Upper lobe of left lung (tissue), 6 donors: ENCODE data around the gene ERP29. TPM values are rescaled to one million over a fixed set of nuclear protein-coding genes. Genes with fewer than 3 reads are reported as not detected.

Source experiments
- ATAC-seq, 2 donors: fragments of 200-7000 bp; cut with Tn5 transposase; one replicate each; pipeline ENCODE4 v1.9.1; 2022; ENCODE audit warnings: mild to moderate bottlenecking in 2 of 2, moderate library complexity in 2 of 2; ENCODE audit not compliant: low FRiP score in 2 of 2
- DNase-seq, 2 donors: peaks; one replicate each; pipeline ENCODE4 v3.0.0-alpha.2; 2019 to 2020
- H3K27ac ChIP-seq, 4 donors: fragments of 200-600 bp; sonication (generic); one replicate each; pipeline ENCODE4 v1.5.1; 2016 to 2019
- H3K27me3 ChIP-seq, 4 donors: fragments of 200-600 bp; sonication (generic); one replicate each; pipeline ENCODE4 v1.5.1; 2017 to 2019
- H3K36me3 ChIP-seq, 4 donors: fragments of 200-600 bp; sonication (generic); one replicate each; pipeline ENCODE4 v1.5.1; 2016 to 2019
- H3K4me1 ChIP-seq, 4 donors: fragments of 200-600 bp; sonication (generic); one replicate each; pipeline ENCODE4 v1.5.1; 2018 to 2019
- H3K4me3 ChIP-seq, 4 donors: fragments of 200-600 bp; sonication (generic); one replicate each; pipeline ENCODE4 v1.5.1; 2017 to 2019; ENCODE audit warnings: mild to moderate bottlenecking in 2 of 4, moderate library complexity in 1 of 4
- H3K9me3 ChIP-seq, 4 donors: fragments of 200-600 bp; sonication (generic); one replicate each; pipeline ENCODE4 v1.5.1; 2018 to 2019
- EP300 ChIP-seq, 4 donors: sonication (generic); formaldehyde crosslinking; IDR thresholded peaks; one replicate each; pipeline ENCODE4 v1.5.1; 2017; ENCODE audit warnings: antibody characterized with exemption in 4 of 4, control low read depth in 2 of 4
- POLR2A ChIP-seq, 4 donors: fragments of 450-650 bp; IDR thresholded peaks; one replicate each; pipeline ENCODE4 v1.5.1; 2016 to 2017; ENCODE audit warnings: antibody characterized with exemption in 4 of 4, mild to moderate bottlenecking in 2 of 4
- POLR2AphosphoS5 ChIP-seq, 2 donors: sonication (generic); formaldehyde crosslinking; IDR thresholded peaks; one replicate each; pipeline ENCODE4 v1.5.1; 2017; ENCODE audit warnings: antibody characterized with exemption in 2 of 2
- WGBS, 2 donors: methylation state at CpG; one replicate each; pipeline ENCODE4 v1.1.5; 2017 to 2018; 5-methylcytosine and 5-hydroxymethylcytosine counted together
- total RNA-seq, 6 donors: library from RNA; depleted of rRNA in 4 of 6; stranded (reverse); fragments of >200 nt in 4 of 6; gene quantifications; one replicate each; pipeline versions ENCODE4 v1.1.0 to v1.2.1, GENCODE V29; 2016 to 2021
- TF ChIP-seq, protein P1 (sequence below), 6 experiments: fragments of 450-650 bp in 4 of 6; fragments of 200-600 bp in 2 of 6; sonication (generic) in 2 of 6; IDR thresholded peaks; one replicate each; pipeline ENCODE4 v1.5.1; 2016 to 2019; ENCODE audit warnings: antibody characterized with exemption in 6 of 6
- donor health status: DM: no; HTN: no; CAD: no; lungs with moderate emphysema.
- donor health status: DM: no; HTN: yes; CAD: no; lungs with severe emphysema.

Gene ERP29
- total RNA-seq, 6 donors from 2014 or later: 32.5 to 149 (median 72.2) TPM

GRCh38 chr12:112020947-112021457 is 7.8 kb downstream of the ERP29 start:
- peaks cover 8 to 38% (median 10%) of the 10 kb centered on the region in 4 donors for H3K4me1 ChIP-seq
- H3K27me3 ChIP-seq: no peaks in the 10 kb centered on the region
- H3K27ac ChIP-seq: no peak overlapping the region
- 87 to 92% methylated on average over 8 of the region's 8 CpGs for WGBS, 2 donors
- no peak for ATAC-seq
- no peak overlapping the region for H3K4me3 ChIP-seq
- no peaks in the 10 kb centered on the region for H3K9me3 ChIP-seq
- peaks cover 17 to 64% (median 36%) of the 10 kb centered on the region in 4 donors for H3K36me3 ChIP-seq
- DNase-seq: no peak
- no peak for TF ChIP-seq POLR2A (IDR thresholded peaks at IDR 0.05)

- peak in 1 of 2 donors; percentile 14 for ATAC-seq
- Histone ChIP-seq H3K27ac (no peak overlapping the region), H3K36me3 (peaks cover 17 to 60% (median 35%) of the 10 kb centered on the region in 4 donors), H3K4me1 (peaks cover 3 to 29% (median 10%) of the 10 kb centered on the region in 4 donors), H3K4me3 (no peak overlapping the region), H3K9me3 (no peaks in the 10 kb centered on the region), H3K27me3 (no peaks in the 10 kb centered on the region)
- 80 to 84% methylated on average over 10 to 11 of the region's 11 CpGs for WGBS, 2 donors
- TF ChIP-seq EP300 (IDR thresholded peaks at IDR 0.05) (no peak), POLR2AphosphoS5 (IDR thresholded peaks at IDR 0.05) (no peak), POLR2A (IDR thresholded peaks at IDR 0.05) (no peak)
- TF ChIP-seq, protein P1, sequence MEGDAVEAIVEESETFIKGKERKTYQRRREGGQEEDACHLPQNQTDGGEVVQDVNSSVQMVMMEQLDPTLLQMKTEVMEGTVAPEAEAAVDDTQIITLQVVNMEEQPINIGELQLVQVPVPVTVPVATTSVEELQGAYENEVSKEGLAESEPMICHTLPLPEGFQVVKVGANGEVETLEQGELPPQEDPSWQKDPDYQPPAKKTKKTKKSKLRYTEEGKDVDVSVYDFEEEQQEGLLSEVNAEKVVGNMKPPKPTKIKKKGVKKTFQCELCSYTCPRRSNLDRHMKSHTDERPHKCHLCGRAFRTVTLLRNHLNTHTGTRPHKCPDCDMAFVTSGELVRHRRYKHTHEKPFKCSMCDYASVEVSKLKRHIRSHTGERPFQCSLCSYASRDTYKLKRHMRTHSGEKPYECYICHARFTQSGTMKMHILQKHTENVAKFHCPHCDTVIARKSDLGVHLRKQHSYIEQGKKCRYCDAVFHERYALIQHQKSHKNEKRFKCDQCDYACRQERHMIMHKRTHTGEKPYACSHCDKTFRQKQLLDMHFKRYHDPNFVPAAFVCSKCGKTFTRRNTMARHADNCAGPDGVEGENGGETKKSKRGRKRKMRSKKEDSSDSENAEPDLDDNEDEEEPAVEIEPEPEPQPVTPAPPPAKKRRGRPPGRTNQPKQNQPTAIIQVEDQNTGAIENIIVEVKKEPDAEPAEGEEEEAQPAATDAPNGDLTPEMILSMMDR (IDR thresholded peaks at IDR 0.05): no peak
- no peak for DNase-seq
These were observed 9.2 kb downstream of the ERP29 start for GRCh38 chr12:112022241-112023016.

GRCh38 chr12:112023759-112024396 is 10.7 kb downstream of the ERP29 start:
- H3K4me3 ChIP-seq: no peak overlapping the region
- TF ChIP-seq POLR2A (IDR thresholded peaks at IDR 0.05): no peak
- TF ChIP-seq, protein P1 (IDR thresholded peaks at IDR 0.05): no peak
- no peak for TF ChIP-seq POLR2AphosphoS5 (IDR thresholded peaks at IDR 0.05)
- no peak for TF ChIP-seq EP300 (IDR thresholded peaks at IDR 0.05)
- H3K27ac ChIP-seq: no peak overlapping the region
- H3K36me3 ChIP-seq: peaks cover 17 to 68% (median 35%) of the 10 kb centered on the region in 4 donors
- no peak for DNase-seq
- no peaks in the 10 kb centered on the region for H3K9me3 ChIP-seq
- WGBS, 2 donors: 78 to 83% methylated on average over 4 of the region's 4 CpGs
- peaks cover 3 to 16% (median 6%) of the 10 kb centered on the region in 4 donors for H3K4me1 ChIP-seq
- H3K27me3 ChIP-seq: no peaks in the 10 kb centered on the region
- no peak for ATAC-seq

GRCh38 chr12:112025808-112026375 is 12.7 kb downstream of the ERP29 start:
- DNase-seq (no peak), ATAC-seq (no peak)
- WGBS, 2 donors: 55 to 62% methylated on average over 4 of the region's 4 CpGs
- no peak overlapping the region for H3K4me3 ChIP-seq
- TF ChIP-seq, protein P1 (IDR thresholded peaks at IDR 0.05): no peak
- no peak for TF ChIP-seq EP300 (IDR thresholded peaks at IDR 0.05)
- TF ChIP-seq POLR2AphosphoS5 (IDR thresholded peaks at IDR 0.05): no peak
- H3K9me3 ChIP-seq: no peaks in the 10 kb centered on the region
- no peaks in the 10 kb centered on the region for H3K27me3 ChIP-seq
- peak overlapping the region in 1 of 4 donors; percentile 31 for H3K27ac ChIP-seq
- H3K4me1 ChIP-seq: peaks cover 0 to 7% (median 5%) of the 10 kb centered on the region in 4 donors
- H3K36me3 ChIP-seq: peaks cover 10 to 68% (median 23%) of the 10 kb centered on the region in 4 donors

DNA sequence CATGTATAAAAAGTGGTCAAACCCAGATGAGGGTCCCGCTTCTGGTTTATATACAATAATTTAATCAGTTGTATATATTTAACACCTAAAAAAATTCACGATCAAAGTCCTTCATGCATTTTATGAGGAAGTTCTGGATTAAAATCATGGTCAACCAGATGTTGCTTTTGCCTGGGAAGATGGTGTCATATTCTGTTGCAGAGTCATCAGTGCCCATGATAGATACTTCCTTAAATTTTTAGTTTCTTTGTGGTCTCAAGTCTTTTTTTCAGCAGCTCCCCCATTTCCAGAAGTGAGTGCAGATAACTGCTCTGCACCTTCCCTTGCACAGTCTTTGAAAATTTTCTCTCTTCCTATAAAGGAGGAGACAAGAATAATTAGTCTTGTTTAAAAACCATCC is 16.1 kb downstream of the ERP29 start:
- H3K36me3 ChIP-seq: peaks cover 3 to 62% (median 21%) of the 10 kb centered on the region in 4 donors
- ATAC-seq (no peak), DNase-seq (no peak)
- no peaks in the 10 kb centered on the region for H3K27me3 ChIP-seq
- H3K27ac ChIP-seq: no peak overlapping the region
- peaks cover 0 to 8% (median 6%) of the 10 kb centered on the region in 4 donors for H3K4me1 ChIP-seq
- H3K4me3 ChIP-seq: no peak overlapping the region
- no peaks in the 10 kb centered on the region for H3K9me3 ChIP-seq
- 75 to 88% methylated on average over 2 of the region's 2 CpGs for WGBS, 2 donors
- TF ChIP-seq POLR2AphosphoS5 (IDR thresholded peaks at IDR 0.05): no peak
- TF ChIP-seq, protein P1 (IDR thresholded peaks at IDR 0.05): no peak
- TF ChIP-seq POLR2A (IDR thresholded peaks at IDR 0.05): no peak
- TF ChIP-seq EP300 (IDR thresholded peaks at IDR 0.05): no peak
